Trophoblast cell (in vitro differentiated cells and primary cell): ENCODE data around the gene BRD9.
"Not testable (repeated sequence)": the region's sequence is repeated elsewhere in the genome, so short reads cannot be mapped to it uniquely, and the experiment has no call there.

Source experiments
- DNase-seq, 2 donors: peaks; one replicate each; pipeline ENCODE4 v3.0.0-alpha.2; 2016
- H2AFZ ChIP-seq: 2 replicates; pipeline ENCODE4 v1.6.1; 2013; ENCODE audit warnings: low read length, moderate library complexity, mild to moderate bottlenecking; ENCODE audit not compliant: insufficient read depth, poor library complexity
- H2AK5ac ChIP-seq: 2 replicates; pipeline ENCODE4 v1.6.1; 2013; ENCODE audit warnings: mild to moderate bottlenecking, low read length
- H2BK120ac ChIP-seq: 2 replicates; pipeline ENCODE4 v1.6.1; 2013; ENCODE audit warnings: low read length, mild to moderate bottlenecking, moderate library complexity; ENCODE audit not compliant: insufficient read depth, poor library complexity
- H2BK12ac ChIP-seq: 2 replicates; pipeline ENCODE4 v1.6.1; 2013; ENCODE audit warnings: mild to moderate bottlenecking, low read length, moderate library complexity
- H2BK5ac ChIP-seq: 2 replicates; pipeline ENCODE4 v1.6.1; 2013; ENCODE audit warnings: low read length, low read depth, moderate library complexity, mild to moderate bottlenecking; ENCODE audit not compliant: poor library complexity
- H3K14ac ChIP-seq: 2 replicates; pipeline ENCODE4 v1.6.1; 2013; ENCODE audit warnings: mild to moderate bottlenecking, low read length
- H3K18ac ChIP-seq: 2 replicates; pipeline ENCODE4 v1.6.1; 2013; ENCODE audit warnings: mild to moderate bottlenecking, low read length
- H3K23ac ChIP-seq: 2 replicates; pipeline ENCODE4 v1.6.1; 2013; ENCODE audit warnings: low read length
- H3K27ac ChIP-seq: 2 replicates; pipeline ENCODE4 v1.5.1; 2013; ENCODE audit warnings: low read depth, mild to moderate bottlenecking, inconsistent platforms, low read length, moderate library complexity
- H3K27me3 ChIP-seq: 2 replicates; pipeline ENCODE4 v1.6.1; 2013; ENCODE audit warnings: inconsistent platforms, mild to moderate bottlenecking, low read length, moderate library complexity; ENCODE audit not compliant: insufficient read depth
- H3K36me3 ChIP-seq, 2 experiments: 1 replicate in 1 of 2; 2 replicates in 1 of 2; pipeline ENCODE4 v1.6.1; 2013; ENCODE audit warnings: low read length in 2 of 2, mild to moderate bottlenecking in 2 of 2, moderate library complexity in 1 of 2; ENCODE audit not compliant: insufficient read depth in 2 of 2, control insufficient read depth in 1 of 2
- H3K4ac ChIP-seq: 2 replicates; pipeline ENCODE4 v1.6.1; 2013; ENCODE audit warnings: low read depth, mild to moderate bottlenecking, low read length, moderate library complexity
- H3K4me1 ChIP-seq, 2 experiments: 1 replicate in 1 of 2; 2 replicates in 1 of 2; pipeline ENCODE4 v1.6.1; 2013; ENCODE audit warnings: low read length in 2 of 2, mild to moderate bottlenecking in 2 of 2, moderate library complexity in 1 of 2; ENCODE audit not compliant: insufficient read depth in 2 of 2, control insufficient read depth in 1 of 2
- H3K4me2 ChIP-seq: 2 replicates; pipeline ENCODE4 v1.6.1; 2013; ENCODE audit warnings: inconsistent platforms, mild to moderate bottlenecking, low read length, moderate library complexity
- H3K4me3 ChIP-seq: 2 replicates; pipeline ENCODE4 v1.5.1; 2013; ENCODE audit warnings: mild to moderate bottlenecking, low read depth, low read length, inconsistent platforms
- H3K79me1 ChIP-seq: one replicate; pipeline ENCODE4 v1.6.1; 2013; ENCODE audit warnings: low read length
- H3K79me2 ChIP-seq: 2 replicates; pipeline ENCODE4 v1.6.1; 2013; ENCODE audit warnings: low read length, mild to moderate bottlenecking; ENCODE audit not compliant: control insufficient read depth, insufficient read depth, poor library complexity
- H3K9ac ChIP-seq: 2 replicates; pipeline ENCODE4 v1.6.1; 2013; ENCODE audit warnings: mild to moderate bottlenecking, low read length
- H3K9me3 ChIP-seq: 2 replicates; pipeline ENCODE4 v1.6.1; 2013; ENCODE audit warnings: low read depth, mild to moderate bottlenecking, control low read depth, inconsistent platforms, low read length; ENCODE audit not compliant: insufficient read depth
- H4K12ac ChIP-seq: 2 replicates; pipeline ENCODE4 v1.6.1; 2013; ENCODE audit warnings: low read depth, mild to moderate bottlenecking, low read length, moderate library complexity
- H4K8ac ChIP-seq: 2 replicates; pipeline ENCODE4 v1.6.1; 2013; ENCODE audit warnings: low read depth, mild to moderate bottlenecking, low read length, moderate library complexity
- H4K91ac ChIP-seq: one replicate; pipeline ENCODE4 v1.6.1; 2013; ENCODE audit warnings: low read depth, mild to moderate bottlenecking, low read length, moderate library complexity
- WGBS: extraction: QIAGEN DNeasy Blood & Tissue Kit; methylation state at CpG from one replicate; pipeline ENCODE4 v1.1.7; 2013; ENCODE audit warnings: missing lambda C conversion rate; ENCODE audit not compliant: insufficient read length, insufficient coverage; ENCODE audit errors: extremely low coverage; 5-methylcytosine and 5-hydroxymethylcytosine counted together

The BRD9 gene

DNA sequence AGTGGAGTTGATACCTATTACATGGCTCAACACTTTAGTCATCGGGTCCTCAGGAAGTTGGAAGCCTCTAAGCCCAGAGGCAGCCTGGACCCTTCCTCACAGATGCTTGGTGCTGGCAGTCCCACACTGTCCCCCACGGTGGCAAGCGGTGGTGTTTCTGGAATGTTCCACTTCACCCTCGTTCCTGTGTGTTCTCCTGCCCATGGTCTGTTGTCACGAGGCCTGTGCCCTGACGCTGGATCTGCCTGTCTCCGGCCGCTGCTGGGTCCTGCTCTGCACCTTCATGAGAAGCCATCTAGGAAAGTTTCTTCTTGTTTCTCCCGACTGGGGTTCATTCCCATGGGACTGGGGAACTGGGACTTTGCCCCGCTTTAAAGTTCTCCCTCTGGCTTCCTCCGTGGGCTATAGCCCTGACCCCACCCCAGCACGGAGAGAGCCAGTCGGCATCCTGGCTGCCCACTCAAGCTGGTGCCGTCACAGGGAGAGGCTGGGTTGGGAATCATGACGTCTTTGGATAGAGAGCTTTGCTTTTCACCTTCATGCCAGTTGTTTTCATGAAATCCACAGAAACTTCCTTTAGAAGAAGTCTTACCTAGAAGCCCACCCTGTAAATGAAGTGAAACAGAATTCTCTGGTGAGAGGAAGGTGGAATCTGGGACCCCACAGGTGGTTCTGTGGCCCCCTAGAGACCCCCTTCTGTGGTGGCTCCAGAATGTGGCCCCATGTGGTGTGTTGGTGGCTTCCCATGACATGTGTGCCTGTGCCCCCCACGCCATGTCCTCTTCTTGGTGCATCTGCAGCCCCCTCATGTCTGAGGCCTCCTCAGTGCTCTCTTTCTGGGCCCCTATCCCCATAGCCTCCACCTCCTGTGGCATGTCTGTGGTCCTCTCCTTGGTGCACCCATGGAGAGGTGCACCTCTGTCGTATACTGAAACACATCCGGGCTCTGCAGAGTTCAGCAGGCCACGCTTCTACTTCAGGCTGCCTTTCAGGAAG is 43.8 kb upstream of the BRD9 start:
- Histone ChIP-seq H2BK120ac (no peak overlapping the region), H3K4me1 (no peaks in the 10 kb centered on the region), H3K23ac (no peak overlapping the region), H2BK12ac (no peak overlapping the region), H4K8ac (no peak overlapping the region), H3K14ac (no peak overlapping the region), H3K9me3 (peaks cover 7% of the 10 kb centered on the region), H3K4me2 (no peak overlapping the region), H3K27ac (no peak overlapping the region), H3K36me3 (no peaks in the 10 kb centered on the region), H2BK5ac (no peak overlapping the region), H3K4ac (no peak overlapping the region), H2AK5ac (no peak overlapping the region), H3K9ac (no peak overlapping the region), H3K18ac (no peak overlapping the region), H3K79me1 (no peaks in the 10 kb centered on the region), H3K4me3 (no peak overlapping the region), H3K27me3 (no peaks in the 10 kb centered on the region), H4K91ac (no peak overlapping the region), H4K12ac (no peak overlapping the region), H3K79me2 (no peaks in the 10 kb centered on the region), H2AFZ (no peak overlapping the region)
- no peak for DNase-seq
- WGBS, result no CpG with 5 or more reads among the region's 19 CpGs

DNA sequence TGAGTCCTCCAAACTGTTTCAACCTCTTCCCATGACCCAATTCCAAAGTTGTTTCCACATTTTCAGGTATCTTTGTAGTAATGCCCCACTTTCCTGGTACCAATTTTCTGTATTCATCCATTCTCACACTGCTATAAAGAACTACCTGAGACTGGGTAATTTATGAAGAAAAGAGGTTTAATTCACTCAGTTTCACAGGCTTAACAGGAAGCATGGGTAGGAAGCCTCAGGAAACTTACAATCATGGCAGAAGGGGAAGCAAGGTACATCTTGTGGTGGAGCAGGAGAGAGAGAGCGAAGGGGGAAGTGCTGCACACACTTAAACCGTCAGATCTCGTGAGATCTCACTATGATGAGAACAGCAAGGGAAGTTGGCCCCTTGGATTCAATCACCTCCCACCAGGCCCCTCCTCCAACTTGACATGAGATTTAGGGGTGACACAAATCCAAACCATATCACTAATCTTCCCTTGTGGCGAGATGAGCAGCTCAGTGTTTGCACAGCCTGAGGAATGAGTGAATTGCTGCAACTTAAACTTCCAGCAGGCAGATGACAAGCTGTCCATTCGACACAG is 43.0 kb upstream of the BRD9 start:
- no peak overlapping the region for H2AK5ac ChIP-seq
- H3K18ac ChIP-seq, result no peak overlapping the region
- H3K79me1 ChIP-seq, result no peaks in the 10 kb centered on the region
- no peak overlapping the region for H4K8ac ChIP-seq
- H3K4ac ChIP-seq, result no peak overlapping the region
- no peak overlapping the region for H3K23ac ChIP-seq
- no peak overlapping the region for H2BK5ac ChIP-seq
- peaks cover 7% of the 10 kb centered on the region for H3K9me3 ChIP-seq
- H2AFZ ChIP-seq, result no peak overlapping the region
- no peak overlapping the region for H3K27ac ChIP-seq
- H3K4me3 ChIP-seq, result no peak overlapping the region
- WGBS, result no CpG with 5 or more reads among the region's 5 CpGs
- H2BK120ac ChIP-seq, result no peak overlapping the region
- no peak overlapping the region for H4K91ac ChIP-seq
- H3K27me3 ChIP-seq, result no peaks in the 10 kb centered on the region
- no peak overlapping the region for H3K9ac ChIP-seq
- no peak overlapping the region for H3K4me2 ChIP-seq
- H2BK12ac ChIP-seq, result no peak overlapping the region
- DNase-seq, result no peak
- H3K79me2 ChIP-seq, result no peaks in the 10 kb centered on the region
- H3K14ac ChIP-seq, result no peak overlapping the region
- no peak overlapping the region for H4K12ac ChIP-seq
- no peaks in the 10 kb centered on the region for H3K4me1 ChIP-seq
- H3K36me3 ChIP-seq, result no peaks in the 10 kb centered on the region

DNA sequence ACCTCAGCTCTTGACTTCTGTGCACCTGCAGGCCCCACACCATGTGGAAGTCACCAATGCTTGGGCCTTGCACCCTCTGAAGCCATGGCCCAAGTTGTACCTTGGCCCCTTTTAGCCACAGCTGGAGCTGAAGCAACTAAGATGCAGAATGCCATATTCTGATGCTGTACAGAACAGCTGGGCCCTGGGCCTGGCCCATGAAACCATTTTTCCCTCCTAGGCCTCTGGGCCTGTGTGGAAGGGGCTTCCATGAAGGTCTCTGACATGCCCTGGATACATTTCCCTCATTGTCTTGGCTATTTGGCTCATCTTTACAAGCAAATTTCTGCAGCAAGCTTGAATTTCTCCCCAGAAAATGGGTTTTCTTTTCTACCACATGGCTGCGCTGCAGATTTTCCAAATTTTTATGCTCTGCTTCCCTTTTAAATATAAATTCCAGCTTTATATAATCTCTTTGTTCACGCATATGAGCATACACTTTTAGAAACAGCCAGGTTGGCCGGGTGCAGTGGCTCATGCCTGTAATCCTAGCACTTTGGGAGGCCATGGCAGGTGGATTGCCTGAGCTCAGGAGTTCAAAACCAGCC is 41.9 kb upstream of the BRD9 start:
- H4K91ac ChIP-seq, H3K27me3 ChIP-seq, H3K23ac ChIP-seq, H3K79me2 ChIP-seq, H2AK5ac ChIP-seq, H2BK12ac ChIP-seq, H3K4me1 ChIP-seq, H3K36me3 ChIP-seq, H3K79me1 ChIP-seq, H3K14ac ChIP-seq, H3K4ac ChIP-seq, DNase-seq, H4K8ac ChIP-seq, H2AFZ ChIP-seq, H3K4me2 ChIP-seq, H2BK5ac ChIP-seq, H3K4me3 ChIP-seq, H3K9me3 ChIP-seq, H3K27ac ChIP-seq, H3K18ac ChIP-seq, H4K12ac ChIP-seq, H2BK120ac ChIP-seq, H3K9ac ChIP-seq: not testable (repeated sequence)
- WGBS, result no CpG with 5 or more reads among the region's 3 CpGs

DNA sequence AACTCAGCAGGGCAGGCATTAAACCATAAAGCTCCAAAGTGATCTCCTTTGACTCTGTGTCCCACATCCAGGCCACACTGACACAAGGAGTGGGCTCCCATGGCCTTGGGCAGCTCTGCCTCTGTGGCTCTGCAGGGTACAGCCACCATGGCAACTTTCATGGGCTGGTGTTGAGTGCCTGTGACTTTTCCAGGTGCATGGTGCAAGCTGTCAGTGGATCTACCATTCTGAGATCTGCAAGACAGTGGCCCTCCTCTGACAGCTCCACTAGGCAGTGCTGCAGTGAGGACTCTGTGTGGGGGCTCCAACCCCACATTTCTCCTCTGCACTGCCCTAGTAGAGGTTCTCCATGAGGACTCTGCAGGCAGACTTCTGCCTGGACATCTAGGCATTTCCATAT is 41.4 kb upstream of the BRD9 start:
- not testable (repeated sequence) for H3K4me1 ChIP-seq, DNase-seq, H3K36me3 ChIP-seq, H3K4me3 ChIP-seq, H3K4ac ChIP-seq, H2BK120ac ChIP-seq, H3K27ac ChIP-seq, H4K12ac ChIP-seq, H3K14ac ChIP-seq, H3K18ac ChIP-seq, H3K27me3 ChIP-seq, H3K4me2 ChIP-seq, H2AFZ ChIP-seq, H2BK12ac ChIP-seq, H3K79me1 ChIP-seq, H4K8ac ChIP-seq, H2BK5ac ChIP-seq, H2AK5ac ChIP-seq, H3K79me2 ChIP-seq, H4K91ac ChIP-seq, H3K9ac ChIP-seq, H3K9me3 ChIP-seq, H3K23ac ChIP-seq
